ENCODE measurements around the gene ENTREP3. TPM values are rescaled to one million over a fixed set of nuclear protein-coding genes. Genes with fewer than 3 reads are reported as not detected.

Gene ENTREP3
- total and polyA plus RNA-seq, 4 donors, result 6.0 to 28.7 (median 24.1) TPM

DNA sequence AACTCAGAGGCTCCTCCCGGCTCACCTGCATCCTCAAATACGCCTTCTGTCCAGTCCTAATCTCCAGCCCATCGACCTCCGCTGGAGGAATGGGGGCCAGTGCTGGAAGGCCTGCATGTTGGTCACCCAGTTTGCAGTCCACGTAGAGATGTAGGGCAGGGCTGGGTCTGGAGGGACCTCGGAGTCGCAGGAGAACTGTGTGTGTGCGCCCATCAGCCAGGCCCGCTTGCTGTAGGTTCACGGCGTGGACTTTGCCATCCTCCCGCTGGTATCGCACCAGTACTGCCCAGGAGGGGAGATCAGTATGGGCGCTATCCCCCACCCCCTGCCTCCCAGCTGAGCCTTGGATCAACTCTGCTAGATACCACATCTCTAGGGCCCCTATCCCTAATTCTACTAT, 50.2 kb downstream of the ENTREP3 start:
- no peak for ATAC-seq (ENCODE audit: low FRiP score)
- no peaks in the 10 kb centered on the region for H3K9me3 ChIP-seq (ENCODE audit: control insufficient read depth, low read length)
- no peaks in the 10 kb centered on the region for H3K4me1 ChIP-seq (ENCODE audit: control insufficient read depth in 1 of 2, insufficient read depth in 2 of 2, low read length in 2 of 2)
- WGBS, 2 donors, result 94% methylated on average over 14 of the region's 14 CpGs
- H3K4me3 ChIP-seq (ENCODE audit: low read length in 2 of 2), result no peak overlapping the region
- H3K27me3 ChIP-seq (ENCODE audit: control insufficient read depth in 1 of 2, insufficient read depth in 2 of 2, low read length in 1 of 2), result no peaks in the 10 kb centered on the region
- no peak overlapping the region for H3K27ac ChIP-seq (ENCODE audit: low read depth in 1 of 2, low read length in 2 of 2)
- DNase-seq, result peak in 1 of 2 donors; percentile 45
- intact Hi-C loops (cut with DNase I), result loop anchor here (5.0 kb wide), 2 partner anchors 37 to 117 kb away; partner anchors contain the start of gene RUSC1 (in 1 of the 2)
- no peaks in the 10 kb centered on the region for H3K36me3 ChIP-seq (ENCODE audit: control insufficient read depth in 1 of 2, insufficient read depth in 2 of 2, low read length in 1 of 2)

DNA sequence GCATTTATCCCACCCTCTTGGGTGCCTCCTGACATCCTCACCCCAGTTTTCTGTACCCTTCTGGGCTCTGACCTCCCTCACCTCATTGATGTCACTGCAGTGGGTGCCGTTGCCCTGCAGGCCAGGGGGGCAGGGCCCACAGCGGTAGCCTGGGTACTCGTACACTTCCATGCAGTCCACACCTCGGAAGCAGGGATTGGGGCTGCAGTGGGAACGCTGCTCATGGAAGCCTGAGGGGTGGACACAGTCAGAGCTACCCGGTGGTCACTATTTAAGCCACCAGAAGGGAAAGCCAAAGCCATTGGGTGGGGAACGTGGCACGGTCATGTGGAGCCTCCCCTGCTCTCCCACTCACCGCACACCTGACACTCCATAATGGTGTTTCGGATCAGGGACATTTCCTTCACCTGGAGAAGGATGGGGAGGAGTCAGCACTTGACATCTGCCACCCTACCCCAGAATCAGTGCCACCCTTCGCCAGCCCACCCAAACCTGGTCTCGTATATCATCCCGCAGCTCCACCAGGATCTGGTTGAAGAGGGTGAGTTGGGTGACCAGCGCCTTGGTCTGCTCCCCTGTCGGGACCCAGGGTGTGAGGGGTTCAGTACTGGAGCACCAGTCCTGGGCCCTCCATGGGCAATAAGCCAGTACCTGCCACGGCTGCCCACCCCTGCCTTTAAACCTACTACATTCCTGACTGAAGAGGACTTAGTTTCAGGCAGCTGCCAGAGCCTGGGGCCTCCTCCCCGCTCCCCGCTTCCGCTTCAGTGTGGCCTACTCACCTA, 52.4 kb downstream of the ENTREP3 start:
- Histone ChIP-seq H3K27me3 (ENCODE audit: control insufficient read depth in 1 of 2, insufficient read depth in 2 of 2, low read length in 1 of 2) (no peaks in the 10 kb centered on the region), H3K4me1 (ENCODE audit: control insufficient read depth in 1 of 2, insufficient read depth in 2 of 2, low read length in 2 of 2) (no peaks in the 10 kb centered on the region), H3K36me3 (ENCODE audit: control insufficient read depth in 1 of 2, insufficient read depth in 2 of 2, low read length in 1 of 2) (peaks cover 0 to 2% of the 10 kb centered on the region in 2 donors), H3K27ac (ENCODE audit: low read depth in 1 of 2, low read length in 2 of 2) (no peak overlapping the region), H3K4me3 (ENCODE audit: low read length in 2 of 2) (no peak overlapping the region), H3K9me3 (ENCODE audit: control insufficient read depth, low read length) (no peaks in the 10 kb centered on the region)
- DNase-seq, result peak; percentile 40 to 68
- WGBS, 2 donors, result 90 to 92% methylated on average over 18 to 19 of the region's 19 CpGs
- intact Hi-C loops (cut with DNase I), result no loop called here
- ATAC-seq (ENCODE audit: low FRiP score), result no peak

DNA sequence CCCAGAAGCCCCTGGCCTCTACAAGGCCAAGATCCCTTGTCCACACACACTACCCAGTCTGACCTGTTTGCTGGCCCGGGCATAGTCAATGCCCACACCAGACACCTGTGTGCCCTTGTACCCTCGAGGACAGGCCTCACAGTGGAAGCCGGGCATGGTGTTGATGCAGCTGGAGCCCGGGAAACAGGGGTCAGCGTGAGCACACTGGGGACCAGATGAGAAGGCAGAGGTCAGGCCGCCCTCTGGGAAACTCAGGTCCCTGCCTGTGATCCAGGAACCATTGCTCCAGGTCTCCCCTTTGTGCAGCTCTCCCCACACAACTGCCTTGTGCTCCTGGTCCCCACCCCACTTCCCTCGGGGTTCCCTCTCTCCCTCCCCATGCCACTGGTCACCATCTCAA, 53.1 kb downstream of the ENTREP3 start:
- Histone ChIP-seq H3K27me3 (ENCODE audit: control insufficient read depth in 1 of 2, insufficient read depth in 2 of 2, low read length in 1 of 2) (no peaks in the 10 kb centered on the region), H3K9me3 (ENCODE audit: control insufficient read depth, low read length) (no peaks in the 10 kb centered on the region), H3K4me3 (ENCODE audit: low read length in 2 of 2) (no peak overlapping the region), H3K36me3 (ENCODE audit: control insufficient read depth in 1 of 2, insufficient read depth in 2 of 2, low read length in 1 of 2) (peaks cover 0 to 2% of the 10 kb centered on the region in 2 donors), H3K4me1 (ENCODE audit: control insufficient read depth in 1 of 2, insufficient read depth in 2 of 2, low read length in 2 of 2) (no peaks in the 10 kb centered on the region), H3K27ac (ENCODE audit: low read depth in 1 of 2, low read length in 2 of 2) (no peak overlapping the region)
- intact Hi-C loops (cut with DNase I), result no loop called here
- ATAC-seq (ENCODE audit: low FRiP score) (no peak), DNase-seq (peak; percentile 42 to 73)
- 92 to 93% methylated on average over 7 of the region's 7 CpGs for WGBS, 2 donors

DNA sequence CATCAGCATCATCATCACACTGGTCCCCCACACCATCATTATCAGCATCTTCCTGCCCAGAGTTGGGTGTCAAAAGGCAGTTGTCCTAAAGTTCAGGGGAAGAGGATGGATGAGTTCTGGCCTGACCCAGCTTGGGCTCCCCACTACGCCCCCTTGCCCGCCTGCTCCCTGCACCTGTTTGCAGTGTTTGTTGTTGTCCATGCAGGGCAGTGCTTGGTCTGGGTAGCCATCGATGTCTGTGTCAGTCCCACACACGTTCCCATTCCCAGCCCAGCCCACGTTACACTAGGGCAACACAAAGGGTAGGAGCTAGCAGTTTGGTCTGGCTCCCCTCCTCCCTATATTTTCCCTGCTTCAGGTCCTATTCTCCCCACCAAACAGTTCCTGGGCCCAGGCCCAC, 54.4 kb downstream of the ENTREP3 start:
- ATAC-seq (ENCODE audit: low FRiP score) (no peak), DNase-seq (peak; percentile 39 to 51)
- WGBS, 2 donors, result 89 to 90% methylated on average over 5 of the region's 5 CpGs
- H3K27ac ChIP-seq (ENCODE audit: low read depth in 1 of 2, low read length in 2 of 2), result no peak overlapping the region
- no peaks in the 10 kb centered on the region for H3K27me3 ChIP-seq (ENCODE audit: control insufficient read depth in 1 of 2, insufficient read depth in 2 of 2, low read length in 1 of 2)
- intact Hi-C loops (cut with DNase I), result no loop called here
- no peaks in the 10 kb centered on the region for H3K4me1 ChIP-seq (ENCODE audit: control insufficient read depth in 1 of 2, insufficient read depth in 2 of 2, low read length in 2 of 2)
- H3K36me3 ChIP-seq (ENCODE audit: control insufficient read depth in 1 of 2, insufficient read depth in 2 of 2, low read length in 1 of 2), result peaks cover 0 to 4% of the 10 kb centered on the region in 2 donors
- H3K4me3 ChIP-seq (ENCODE audit: low read length in 2 of 2), result no peak overlapping the region
- no peaks in the 10 kb centered on the region for H3K9me3 ChIP-seq (ENCODE audit: control insufficient read depth, low read length)

DNA sequence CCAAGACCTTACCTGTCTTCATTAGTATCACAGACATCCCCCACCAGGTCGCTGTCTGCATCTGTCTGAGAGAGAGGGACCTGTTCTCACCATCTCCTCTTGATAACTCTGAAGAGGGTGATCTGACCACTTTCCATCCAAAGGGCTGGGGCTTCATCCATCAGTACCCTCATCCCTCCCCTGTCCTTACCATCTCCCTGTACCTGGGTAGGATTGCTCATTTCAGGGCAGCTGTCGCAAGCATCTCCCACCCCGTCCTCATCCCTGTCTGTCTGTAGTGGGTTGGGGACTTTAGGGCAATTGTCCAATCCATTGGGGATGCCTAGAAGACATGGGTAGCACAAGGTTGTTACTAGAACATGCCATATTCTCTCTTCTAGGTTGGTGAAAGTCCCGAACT, 55.5 kb downstream of the ENTREP3 start:
- H3K4me1 ChIP-seq (ENCODE audit: control insufficient read depth in 1 of 2, insufficient read depth in 2 of 2, low read length in 2 of 2), result no peaks in the 10 kb centered on the region
- intact Hi-C loops (cut with DNase I), result no loop called here
- H3K27me3 ChIP-seq (ENCODE audit: control insufficient read depth in 1 of 2, insufficient read depth in 2 of 2, low read length in 1 of 2), result no peaks in the 10 kb centered on the region
- no peak overlapping the region for H3K4me3 ChIP-seq (ENCODE audit: low read length in 2 of 2)
- H3K27ac ChIP-seq (ENCODE audit: low read depth in 1 of 2, low read length in 2 of 2), result no peak overlapping the region
- peaks cover 0 to 4% of the 10 kb centered on the region in 2 donors for H3K36me3 ChIP-seq (ENCODE audit: control insufficient read depth in 1 of 2, insufficient read depth in 2 of 2, low read length in 1 of 2)
- ATAC-seq (ENCODE audit: low FRiP score), result no peak
- no peaks in the 10 kb centered on the region for H3K9me3 ChIP-seq (ENCODE audit: control insufficient read depth, low read length)
- WGBS, 2 donors, result 90 to 91% methylated on average over 4 of the region's 4 CpGs
- peak in 1 of 2 donors; percentile 12 for DNase-seq

DNA sequence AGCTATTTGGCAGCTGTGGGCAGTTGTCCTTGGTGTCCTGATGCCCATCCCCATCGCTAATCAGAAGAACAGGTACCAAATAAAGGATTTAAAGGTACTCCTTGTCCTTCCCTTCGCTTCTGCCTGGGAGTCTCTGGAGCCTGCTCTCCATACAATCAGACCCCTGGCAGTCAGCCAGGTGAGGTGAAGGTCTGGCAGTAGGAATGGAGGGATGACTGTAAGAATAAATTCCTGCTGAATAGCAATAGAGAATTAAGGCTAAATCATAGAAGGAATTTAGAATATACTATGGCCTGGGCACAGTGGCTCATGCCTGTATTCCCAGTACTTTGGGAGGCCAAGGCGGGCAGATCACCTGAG, 56.8 kb downstream of the ENTREP3 start:
- no peak overlapping the region for H3K27ac ChIP-seq (ENCODE audit: low read depth in 1 of 2, low read length in 2 of 2)
- no peak for ATAC-seq (ENCODE audit: low FRiP score)
- 98 to 99% methylated on average over 3 of the region's 3 CpGs for WGBS, 2 donors

DNA sequence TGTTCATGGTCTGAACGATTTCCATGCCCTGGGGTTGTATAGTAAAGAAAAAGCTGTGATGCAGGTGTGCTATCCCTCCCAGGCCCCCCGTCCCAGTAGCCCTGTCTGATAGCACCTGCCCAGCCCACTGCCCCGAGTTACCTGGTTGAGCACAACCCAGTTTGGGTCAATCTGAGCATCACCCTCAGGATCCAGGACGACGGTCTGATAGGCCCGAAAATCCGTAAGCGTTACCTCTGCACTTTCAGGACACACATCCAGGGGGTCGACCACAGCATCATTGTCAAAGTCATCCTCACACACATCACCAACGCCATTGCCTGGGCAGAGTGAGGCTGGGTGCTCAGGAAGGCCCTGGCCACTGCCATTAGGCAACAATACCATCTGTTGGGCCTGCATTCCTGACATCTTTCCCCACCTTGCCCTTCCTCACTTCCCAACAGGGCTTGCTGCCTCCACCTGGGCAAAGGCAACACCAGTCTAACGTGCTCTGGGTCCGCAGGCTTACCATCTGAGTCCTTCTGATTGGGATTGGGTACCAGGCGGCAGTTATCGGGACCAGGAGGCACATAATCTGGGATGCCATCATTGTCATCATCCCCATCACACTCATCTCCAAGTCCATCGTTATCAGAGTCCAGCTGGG, 57.3 kb downstream of the ENTREP3 start:
- H3K27me3 ChIP-seq (ENCODE audit: control insufficient read depth in 1 of 2, insufficient read depth in 2 of 2, low read length in 1 of 2), result no peaks in the 10 kb centered on the region
- H3K4me1 ChIP-seq (ENCODE audit: control insufficient read depth in 1 of 2, insufficient read depth in 2 of 2, low read length in 2 of 2), result no peaks in the 10 kb centered on the region
- 90 to 92% methylated on average over 15 of the region's 15 CpGs for WGBS, 2 donors
- H3K27ac ChIP-seq (ENCODE audit: low read depth in 1 of 2, low read length in 2 of 2), result no peak overlapping the region
- peak; percentile 40 to 61 for DNase-seq
- peaks cover 0 to 4% of the 10 kb centered on the region in 2 donors for H3K36me3 ChIP-seq (ENCODE audit: control insufficient read depth in 1 of 2, insufficient read depth in 2 of 2, low read length in 1 of 2)
- no peaks in the 10 kb centered on the region for H3K9me3 ChIP-seq (ENCODE audit: control insufficient read depth, low read length)
- no peak for ATAC-seq (ENCODE audit: low FRiP score)
- no peak overlapping the region for H3K4me3 ChIP-seq (ENCODE audit: low read length in 2 of 2)
- intact Hi-C loops (cut with DNase I), result no loop called here

More for the DNA sequence above, 56.8 kb downstream of the ENTREP3 start:
- Histone ChIP-seq H3K4me1 (ENCODE audit: control insufficient read depth in 1 of 2, insufficient read depth in 2 of 2, low read length in 2 of 2) (no peaks in the 10 kb centered on the region), H3K36me3 (ENCODE audit: control insufficient read depth in 1 of 2, insufficient read depth in 2 of 2, low read length in 1 of 2) (peaks cover 0 to 4% of the 10 kb centered on the region in 2 donors), H3K9me3 (ENCODE audit: control insufficient read depth, low read length) (no peaks in the 10 kb centered on the region), H3K4me3 (ENCODE audit: low read length in 2 of 2) (no peak overlapping the region), H3K27me3 (ENCODE audit: control insufficient read depth in 1 of 2, insufficient read depth in 2 of 2, low read length in 1 of 2) (no peaks in the 10 kb centered on the region)
- peak; percentile 27 to 48 for DNase-seq
- intact Hi-C loops (cut with DNase I), result no loop called here
